Anterior cingulate cortex (tissue), 58 donors: ENCODE results near the gene ACP4.
"Not testable (repeated sequence)": the region's sequence is repeated elsewhere in the genome, so short reads cannot be mapped to it uniquely, and the experiment has no call there.

Experiments
- DNase-seq, 58 donors: peaks; one replicate each; lab custom pipeline; 2025; lab: John Stamatoyannopoulos, UW

ACP4 gene

DNA sequence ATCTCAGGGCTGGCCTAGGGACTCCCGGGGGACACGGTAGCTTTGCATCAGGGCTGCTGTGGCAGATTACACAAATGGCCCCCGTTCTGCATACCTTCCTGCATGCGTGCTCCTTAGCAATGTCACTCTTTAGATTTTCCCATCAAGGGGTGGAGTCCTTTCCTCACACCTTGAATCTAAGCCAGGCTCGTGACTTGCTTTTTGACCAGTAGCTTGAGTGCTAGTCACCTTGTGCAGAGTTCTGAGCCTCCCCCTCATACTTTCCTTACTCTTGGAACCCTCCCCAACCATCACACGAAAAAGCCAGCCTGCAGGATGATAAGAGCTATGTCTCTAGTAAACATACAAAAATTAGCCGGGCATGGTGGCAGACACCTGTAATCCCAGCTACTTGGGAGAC is 16.8 kb upstream of the ACP4 start:
- DNase-seq: not testable (repeated sequence)

DNA sequence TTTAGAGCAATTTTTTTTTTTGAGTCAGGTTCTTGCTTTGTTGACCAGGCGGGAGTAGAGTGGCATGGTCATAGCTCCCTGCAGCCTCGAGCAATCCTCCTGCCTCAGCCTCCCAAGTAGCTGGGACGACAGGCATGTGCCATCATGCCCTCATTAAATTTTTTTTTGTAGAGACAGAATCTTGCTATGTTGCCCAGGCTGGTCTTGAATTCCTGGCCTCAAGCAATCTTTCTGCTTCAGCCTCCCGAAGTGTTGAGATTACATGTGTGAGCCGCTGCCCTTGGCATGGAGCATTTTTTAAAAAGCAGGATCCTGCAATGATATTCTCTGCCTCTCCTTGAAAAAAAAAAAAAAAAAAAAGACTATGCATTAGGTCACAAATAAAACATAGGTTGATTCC is 14.1 kb upstream of the ACP4 start:
- DNase-seq: no peak

DNA sequence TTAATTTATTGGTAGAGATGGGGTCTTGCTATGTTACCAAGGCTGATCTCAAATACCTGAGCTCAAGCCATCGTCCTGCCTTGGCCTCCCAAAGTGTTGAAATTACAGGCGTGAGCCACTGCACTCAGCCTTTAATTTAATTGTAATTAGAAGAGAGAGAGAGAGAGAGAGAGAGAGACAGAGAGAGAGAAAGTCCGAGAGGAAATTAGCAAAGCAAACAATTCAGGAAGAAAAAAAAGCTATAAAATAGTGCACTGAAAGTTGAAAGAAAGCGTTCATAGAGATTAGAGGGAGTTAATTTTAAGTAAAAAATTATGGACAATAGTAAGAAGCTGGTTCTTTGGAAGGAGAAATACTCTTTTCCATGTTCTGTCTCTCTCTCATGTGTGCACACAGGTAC is 13.0 kb upstream of the ACP4 start:
- DNase-seq: no peak

DNA sequence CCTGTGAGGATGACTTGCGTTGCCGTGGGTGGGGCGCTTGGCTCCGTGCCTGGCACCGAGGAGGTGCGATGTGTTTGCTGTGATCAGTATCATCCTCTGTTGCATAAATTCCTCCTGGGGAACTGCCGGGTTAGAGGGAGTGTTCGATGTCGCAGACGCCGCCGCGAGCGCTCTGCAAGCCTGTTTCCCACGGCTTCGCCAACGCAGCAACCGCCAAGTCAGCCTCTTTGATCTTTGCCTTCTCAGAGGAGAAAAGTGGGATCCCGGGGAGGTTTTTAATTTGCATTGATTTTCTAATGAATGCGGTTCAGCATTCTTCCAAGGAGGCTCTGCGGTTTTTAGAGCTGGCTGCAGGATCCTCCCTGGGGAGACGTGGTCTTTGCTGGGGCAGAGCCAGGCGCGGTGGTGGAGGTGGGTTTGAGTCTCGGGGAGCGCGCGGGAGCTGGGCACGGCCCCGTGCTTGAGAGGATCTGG is 12.3 kb upstream of the ACP4 start:
- peak in 1 of 58 donors; percentile 55 for DNase-seq

DNA sequence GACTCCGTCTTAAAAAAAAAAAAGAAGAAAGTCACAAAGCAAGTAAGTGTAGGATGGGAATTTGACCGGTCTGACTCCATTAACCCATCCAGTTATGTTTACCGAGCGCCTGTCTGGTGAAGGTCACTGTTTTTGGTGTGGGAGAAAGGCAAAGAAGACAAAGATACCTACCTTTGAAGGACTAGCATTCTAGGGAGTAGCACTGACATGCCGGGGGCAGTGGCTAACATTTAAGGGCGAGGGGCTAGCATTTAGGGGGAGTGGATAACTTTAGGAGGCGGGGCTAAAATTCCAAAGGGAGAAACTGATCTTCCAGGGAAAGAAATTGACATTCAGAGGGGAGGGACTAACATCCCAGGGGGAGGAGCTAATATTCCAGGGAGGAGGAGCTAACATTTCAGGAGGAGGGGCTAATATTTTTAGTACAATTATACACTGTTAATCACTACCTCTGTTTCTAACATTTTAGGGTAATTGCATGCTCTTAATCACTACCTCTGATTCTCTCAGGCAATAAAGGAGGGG is 11.2 kb upstream of the ACP4 start:
- no peak for DNase-seq

DNA sequence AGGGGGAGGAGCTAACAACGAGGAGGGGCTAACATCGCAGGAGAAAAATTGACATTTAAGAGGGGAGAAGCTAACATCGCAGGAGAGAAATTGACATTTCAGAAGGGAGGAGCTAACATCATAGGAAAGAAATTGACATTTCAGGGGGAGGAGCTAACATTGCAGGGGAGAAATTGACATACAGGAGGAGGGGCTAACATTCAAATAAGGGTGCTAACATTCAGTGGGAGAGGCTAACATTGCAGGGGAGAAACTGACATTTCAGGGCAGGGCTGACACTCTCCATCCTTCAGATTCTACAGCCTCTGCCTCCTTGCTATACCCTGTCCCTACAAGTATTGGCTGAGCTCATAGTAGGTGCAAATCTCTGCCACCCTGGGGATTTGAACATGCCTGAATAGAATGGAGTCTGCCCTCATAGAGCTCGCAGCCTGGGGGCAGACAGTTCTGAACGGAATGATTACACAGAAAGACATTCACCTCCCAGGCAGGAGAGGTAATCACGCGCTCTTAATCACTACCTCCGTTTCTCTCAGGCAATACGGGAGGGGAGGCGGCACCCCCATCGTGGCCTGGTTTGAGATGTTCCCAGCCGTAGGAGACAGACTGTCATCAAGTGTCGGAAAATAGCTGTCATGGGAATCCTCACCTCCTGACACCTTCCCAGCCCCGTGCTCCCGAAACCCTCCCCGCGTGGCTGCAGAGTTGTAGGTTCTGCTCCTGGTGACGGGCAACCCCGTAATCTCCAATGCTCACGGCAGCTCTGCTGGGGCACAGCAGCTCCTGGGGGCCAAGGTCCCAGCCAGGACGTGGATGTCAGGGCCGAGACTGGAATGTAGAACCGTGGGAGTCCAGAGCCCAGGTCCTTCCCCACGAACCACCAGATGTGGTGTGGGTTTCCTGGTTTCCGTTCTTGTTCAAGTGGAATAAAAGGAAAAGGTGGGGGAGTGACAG is 10.4 kb upstream of the ACP4 start:
- DNase-seq: peak in 1 of 58 donors; percentile 52

DNA sequence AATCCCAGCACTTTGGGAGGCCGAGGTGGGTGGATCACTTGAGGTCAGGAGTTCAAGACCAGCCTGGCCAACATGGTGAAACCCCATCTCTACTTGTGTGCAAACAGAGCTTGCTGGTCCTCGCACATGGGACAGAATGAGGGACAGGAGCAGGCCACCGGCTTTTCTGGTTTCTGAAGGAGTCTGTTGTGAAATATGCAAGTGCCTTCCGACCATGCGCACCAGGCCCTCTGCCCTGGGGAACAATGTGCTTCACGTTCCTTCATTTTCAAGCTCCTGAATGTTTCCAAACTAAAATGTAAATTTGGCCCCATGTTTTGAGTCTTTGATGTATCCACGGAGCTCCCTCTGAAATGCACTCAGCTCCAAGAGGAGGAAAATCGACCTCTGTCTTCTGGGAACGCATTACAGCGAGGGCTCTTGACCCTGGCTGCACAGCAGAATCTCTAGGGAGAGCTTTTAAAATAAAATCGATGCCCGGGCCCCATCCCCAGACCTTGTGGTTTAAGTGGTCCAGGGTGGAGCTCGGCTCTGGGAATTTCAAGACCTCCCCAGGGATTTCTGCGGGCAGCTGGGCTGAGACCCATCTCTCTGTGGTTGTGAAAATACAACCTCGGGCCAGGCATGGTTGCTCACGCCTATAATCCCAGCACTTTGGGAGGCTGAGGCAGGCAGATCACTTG is 9.3 kb upstream of the ACP4 start:
- no peak for DNase-seq

DNA sequence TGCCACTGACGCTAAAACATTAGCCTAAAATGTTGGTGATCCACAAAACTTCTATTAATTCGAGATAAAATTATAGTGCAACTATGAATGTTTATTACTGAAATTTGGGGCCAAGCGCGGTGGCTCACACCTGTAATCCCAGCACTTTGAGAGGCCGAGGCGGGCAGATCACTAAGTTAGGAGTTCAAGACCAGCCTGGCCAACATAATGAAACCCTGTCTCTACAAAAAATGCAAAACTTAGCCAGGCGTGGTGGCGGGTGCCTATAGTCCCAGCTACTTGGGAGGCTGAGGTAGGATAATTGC is 6.4 kb upstream of the ACP4 start:
- not testable (repeated sequence) for DNase-seq

DNA sequence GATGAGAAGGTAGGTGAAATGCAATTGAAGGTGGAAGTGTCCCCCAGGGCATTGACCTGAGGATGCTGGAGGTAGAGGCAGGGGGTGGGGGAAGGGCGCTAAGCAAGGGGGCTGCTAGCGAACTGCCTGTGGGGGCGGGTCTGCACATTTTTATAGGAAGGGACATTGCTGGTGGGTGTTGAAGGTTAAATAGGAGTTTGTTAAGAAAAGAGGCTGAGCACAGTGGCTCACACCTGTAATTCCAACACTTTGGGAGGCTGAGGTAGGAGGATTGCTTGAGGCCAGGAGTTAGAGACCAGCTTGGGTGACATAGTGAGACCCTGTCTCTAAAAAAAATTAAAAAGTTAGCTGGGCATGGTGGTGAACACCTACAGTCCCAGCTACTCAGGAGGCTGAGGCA is 5.5 kb upstream of the ACP4 start:
- no peak for DNase-seq

DNA sequence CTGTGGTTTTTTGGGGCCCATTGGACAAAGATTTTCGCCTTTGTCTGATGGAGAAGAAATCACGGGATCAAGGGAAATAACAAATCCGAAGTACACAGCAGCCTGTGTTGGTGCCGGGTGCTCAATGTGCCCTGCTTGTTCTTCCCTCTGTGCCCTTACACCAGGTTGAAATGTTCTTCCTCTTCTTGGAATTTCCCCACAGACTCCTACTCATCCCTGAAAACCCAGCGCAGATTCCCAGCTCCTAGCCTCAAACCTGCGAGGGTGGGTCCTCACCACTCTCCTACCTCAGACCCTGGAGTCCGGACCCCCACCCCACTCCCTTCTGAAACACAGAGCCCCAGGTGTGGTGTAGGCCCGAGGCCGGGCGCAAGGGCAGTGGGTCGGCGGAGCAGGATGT is 4.9 kb upstream of the ACP4 start:
- no peak for DNase-seq

DNA sequence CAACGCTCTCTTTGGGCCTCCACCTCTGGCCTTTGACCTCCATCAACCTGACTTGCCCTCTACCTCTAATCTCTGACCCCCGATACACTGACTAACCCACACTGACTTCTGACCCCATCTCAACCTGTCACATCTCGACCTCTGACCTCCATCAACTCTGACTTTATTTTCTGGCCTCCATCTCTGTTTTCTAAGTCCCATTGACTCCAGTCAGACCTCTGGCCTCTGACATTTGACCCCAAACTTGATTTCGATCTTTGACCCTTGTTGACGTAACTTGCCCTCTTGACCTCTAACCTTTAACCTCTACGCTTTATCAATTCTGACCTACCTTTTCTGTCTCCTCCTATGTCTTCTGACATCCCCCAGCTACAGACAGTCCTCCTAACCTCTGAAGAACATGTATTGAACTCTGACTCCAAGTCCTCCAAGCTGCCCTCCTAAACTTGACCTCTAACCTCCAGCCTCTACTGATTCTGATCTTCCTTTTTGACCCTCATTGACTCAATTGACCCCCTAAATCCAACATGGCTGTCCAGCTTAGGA is 780 bp downstream of the ACP4 start:
- DNase-seq: no peak

DNA sequence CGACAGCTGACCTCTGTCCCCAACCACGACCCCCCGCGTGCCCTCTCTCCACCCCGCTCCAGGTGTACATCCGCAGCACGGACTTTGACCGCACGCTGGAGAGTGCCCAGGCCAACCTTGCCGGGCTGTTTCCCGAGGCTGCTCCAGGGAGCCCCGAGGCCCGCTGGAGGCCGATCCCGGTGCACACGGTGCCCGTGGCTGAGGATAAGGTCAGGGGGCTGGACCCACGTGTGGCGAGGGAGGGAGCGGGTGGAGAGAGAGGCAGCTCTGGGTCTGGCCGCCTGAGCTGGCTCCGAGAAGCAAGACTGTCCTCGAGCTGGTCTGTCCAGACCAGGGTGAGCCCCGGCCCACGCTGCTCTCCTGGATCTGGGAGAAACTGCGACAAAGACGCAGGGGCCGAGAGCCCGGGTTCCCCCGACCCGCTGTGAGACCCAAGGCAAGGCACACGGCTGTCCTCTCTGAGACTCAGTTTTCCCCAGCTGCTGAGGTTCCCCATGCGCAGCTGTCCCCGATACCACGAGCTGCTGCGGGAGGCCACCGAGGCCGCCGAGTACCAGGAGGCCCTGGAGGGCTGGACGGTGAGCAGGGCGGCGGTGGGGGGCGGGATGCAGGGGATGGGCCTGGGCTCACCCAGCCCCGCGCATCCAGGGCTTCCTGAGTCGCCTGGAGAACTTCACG is 1.5 kb downstream of the ACP4 start:
- no peak for DNase-seq

DNA sequence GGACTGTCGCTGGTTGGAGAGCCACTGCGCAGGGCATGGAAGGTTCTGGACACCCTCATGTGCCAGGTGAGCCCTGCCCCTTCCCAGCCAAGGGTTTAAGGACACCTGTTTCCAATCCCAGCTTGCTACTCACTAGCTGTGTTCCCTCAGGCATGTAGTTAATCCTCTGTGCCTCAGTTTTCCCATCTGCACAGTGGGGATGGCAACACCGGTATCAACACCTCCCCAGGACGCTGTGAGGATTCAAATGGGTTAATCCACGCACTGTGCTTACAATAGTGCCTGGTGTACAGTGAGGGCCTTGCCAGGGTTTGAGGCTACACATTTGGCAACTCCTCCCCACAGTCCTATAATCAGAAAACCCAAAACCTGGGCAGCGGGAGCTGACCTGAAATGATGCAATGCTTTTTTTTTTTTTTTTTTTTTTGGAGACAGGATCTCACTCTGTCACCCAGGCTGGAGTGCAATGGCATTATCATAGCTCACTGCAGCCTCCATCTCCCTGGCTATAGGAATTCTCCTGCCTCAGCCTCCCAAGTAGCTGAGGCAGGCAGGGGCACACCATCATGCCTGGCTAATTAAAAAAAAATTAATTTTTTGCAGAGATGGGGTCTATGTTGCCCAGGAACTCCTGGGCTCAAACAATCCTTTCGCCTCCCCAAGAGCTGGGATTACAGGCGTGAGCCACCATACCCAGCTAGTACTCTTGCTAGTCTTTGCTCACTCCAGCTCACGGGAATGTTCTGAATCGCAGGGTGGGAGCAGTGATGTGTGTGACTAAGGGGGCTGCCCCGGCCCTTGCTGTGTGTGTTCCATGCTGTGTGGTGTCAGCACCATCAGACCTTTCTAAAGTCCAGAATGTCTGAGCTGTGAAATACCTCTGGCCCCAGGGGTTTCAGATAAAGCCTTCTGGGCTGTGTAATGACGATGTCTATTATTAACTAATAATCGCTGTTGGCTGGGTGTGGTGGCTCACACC is 2.3 kb downstream of the ACP4 start:
- no peak for DNase-seq

DNA sequence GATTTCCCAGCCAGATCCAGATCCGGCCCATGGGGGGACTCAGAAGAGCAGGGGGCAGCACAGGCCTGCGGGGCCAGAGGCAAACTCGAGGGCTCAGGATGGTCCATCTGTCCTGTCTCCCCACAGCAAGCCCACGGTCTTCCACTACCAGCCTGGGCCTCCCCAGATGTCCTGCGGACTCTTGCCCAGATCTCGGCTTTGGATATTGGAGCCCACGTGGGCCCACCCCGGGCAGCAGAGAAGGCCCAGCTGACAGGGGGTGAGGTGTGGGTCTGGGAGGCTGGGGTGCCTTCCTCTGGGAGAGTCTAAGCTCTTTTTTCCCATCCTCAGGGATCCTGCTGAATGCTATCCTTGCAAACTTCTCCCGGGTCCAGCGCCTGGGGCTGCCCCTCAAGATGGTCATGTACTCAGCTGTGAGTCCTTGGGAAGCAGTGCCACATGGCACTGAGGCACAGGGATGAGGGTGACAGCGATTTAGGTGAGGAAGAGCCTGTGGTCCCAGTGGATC is 3.4 kb downstream of the ACP4 start:
- DNase-seq: no peak

DNA sequence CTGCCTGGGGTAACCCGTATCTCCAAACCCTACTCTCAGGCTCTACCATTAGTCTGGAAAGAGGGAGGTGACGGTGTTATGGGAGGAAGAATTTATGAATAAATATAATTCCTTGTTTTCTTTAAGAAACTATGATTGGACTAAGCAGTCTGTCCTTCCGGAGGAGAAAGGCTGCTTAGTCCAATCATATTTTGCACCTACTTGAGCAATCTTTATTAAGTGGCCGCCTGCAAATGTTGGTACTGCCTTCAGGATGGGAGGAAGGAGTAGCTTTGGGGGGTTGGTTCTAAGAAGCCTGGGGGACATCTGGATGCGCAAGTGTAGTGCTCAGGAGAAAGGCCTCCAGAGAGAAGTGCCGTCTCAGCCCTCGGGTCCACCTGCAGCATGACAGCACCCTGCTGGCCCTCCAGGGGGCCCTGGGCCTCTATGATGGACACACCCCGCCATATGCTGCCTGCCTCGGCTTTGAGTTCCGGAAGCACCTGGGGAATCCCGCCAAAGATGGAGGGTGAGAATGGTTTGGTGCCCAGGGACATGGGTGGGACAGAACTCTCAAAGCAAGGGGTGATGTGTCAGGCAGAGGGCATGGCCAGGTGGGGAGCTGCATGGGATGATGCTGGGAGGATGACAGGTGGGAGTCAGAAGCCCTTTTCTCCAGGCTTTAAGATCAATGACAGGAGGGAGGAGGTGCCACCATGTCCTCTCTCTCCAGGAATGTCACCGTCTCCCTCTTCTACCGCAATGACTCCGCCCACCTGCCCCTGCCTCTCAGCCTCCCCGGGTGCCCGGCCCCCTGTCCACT is 4.1 kb downstream of the ACP4 start:
- DNase-seq: no peak

DNA sequence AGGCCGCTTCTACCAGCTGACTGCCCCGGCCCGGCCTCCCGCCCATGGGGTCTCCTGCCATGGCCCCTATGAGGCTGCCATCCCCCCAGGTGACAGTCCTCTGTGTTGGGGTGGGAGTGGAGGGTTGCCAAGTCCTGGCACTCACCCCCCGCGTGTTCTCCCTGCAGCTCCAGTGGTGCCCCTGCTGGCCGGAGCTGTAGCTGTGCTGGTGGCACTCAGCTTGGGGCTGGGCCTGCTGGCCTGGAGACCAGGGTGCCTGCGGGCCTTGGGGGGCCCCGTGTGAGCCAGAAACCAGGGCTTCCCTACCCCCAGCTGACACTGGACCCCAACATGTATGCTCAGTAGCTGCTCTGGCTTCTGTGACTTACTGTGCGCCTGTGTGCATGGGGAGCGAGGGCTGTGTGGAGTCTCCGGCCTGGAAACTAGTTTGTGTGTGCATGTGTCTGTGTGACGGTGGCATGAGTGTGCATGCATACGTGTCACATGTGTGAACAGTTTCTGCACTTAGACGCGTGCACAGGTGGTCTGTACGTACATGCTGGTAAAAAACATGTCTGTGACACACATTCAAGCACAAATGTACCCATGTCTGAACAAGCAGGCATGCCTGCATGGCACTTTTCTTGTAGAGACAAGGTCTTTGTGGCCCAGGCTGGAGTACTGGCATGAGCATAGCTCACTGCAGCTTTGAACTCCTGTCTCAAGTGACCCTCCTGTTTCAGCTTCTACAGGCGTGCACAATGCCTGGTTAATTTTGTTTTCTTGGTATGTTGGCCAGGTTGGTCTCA is 4.9 kb downstream of the ACP4 start:
- DNase-seq: no peak

DNA sequence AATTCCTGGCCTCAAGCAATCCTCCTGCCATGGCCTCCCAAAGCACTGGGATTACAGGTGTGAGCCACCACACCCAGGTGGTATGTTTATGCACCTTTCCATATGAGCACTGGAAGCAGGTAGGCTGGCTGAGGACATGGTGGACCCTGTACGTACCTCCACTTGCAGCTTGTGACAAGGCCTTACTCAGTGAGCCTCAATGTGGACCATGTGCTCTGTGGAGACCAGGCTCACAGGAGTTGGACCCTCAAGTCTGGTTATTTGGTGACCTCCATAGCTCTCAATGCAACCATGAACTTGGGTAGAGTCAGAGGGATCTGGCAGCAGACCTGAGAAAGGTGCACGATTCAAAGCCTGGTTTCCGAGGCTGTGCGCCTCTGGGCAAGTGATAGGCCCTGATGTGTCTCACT is 5.5 kb downstream of the ACP4 start:
- no peak for DNase-seq
